Stimulated activated CD8-positive, alpha-beta memory T cell treated with anti-CD3 and anti-CD28 coated beads, Interleukin-4, amount 100 ng/mL, for 24 hours (primary cell): ENCODE measurements around the gene FAT4.

ENCODE experiments used
- DNase-seq: peaks from one replicate; pipeline ENCODE4 v3.0.0-alpha.2; 2020; ENCODE audit warnings: low read depth

The FAT4 gene

GRCh38 chr4:125314676-125315575 lies at the start of gene FAT4:
Gene FAT4 (plus strand): TSS chr4:125314955. CDS start chr4:125316412, 1,457 bp downstream.
- DNase-seq: peak; percentile 25

- no peak for DNase-seq
Measured at GRCh38 chr4:125265846-125266245, 48.9 kb upstream of the FAT4 start.

GRCh38 chr4:125266901-125267604 lies 47.7 kb upstream of the FAT4 start:
- DNase-seq: no peak

- DNase-seq: no peak
Measured at GRCh38 chr4:125267630-125268029, 47.1 kb upstream of the FAT4 start.

- no peak for DNase-seq
Measured at GRCh38 chr4:125268068-125268755, 46.5 kb upstream of the FAT4 start.

- no peak for DNase-seq
Measured at GRCh38 chr4:125276811-125277210, 37.9 kb upstream of the FAT4 start.

GRCh38 chr4:125277790-125278189 lies 37.0 kb upstream of the FAT4 start:
- DNase-seq: no peak

- no peak for DNase-seq
Measured at GRCh38 chr4:125280892-125281403, 33.8 kb upstream of the FAT4 start.

GRCh38 chr4:125283707-125284279 lies 31.0 kb upstream of the FAT4 start:
- DNase-seq: no peak

GRCh38 chr4:125297116-125297515 lies 17.6 kb upstream of the FAT4 start:
- DNase-seq: no peak

- DNase-seq: no peak
Measured at GRCh38 chr4:125303058-125303457, 11.7 kb upstream of the FAT4 start.

- no peak for DNase-seq
Measured at GRCh38 chr4:125303821-125304220, 10.9 kb upstream of the FAT4 start.

- no peak for DNase-seq
Measured at GRCh38 chr4:125306112-125306511, 8.6 kb upstream of the FAT4 start.

- no peak for DNase-seq
Measured at GRCh38 chr4:125306533-125306932, 8.2 kb upstream of the FAT4 start.

- DNase-seq: no peak
Measured at GRCh38 chr4:125311503-125311902, 3.3 kb upstream of the FAT4 start.

GRCh38 chr4:125313497-125313896 lies 1.3 kb upstream of the FAT4 start:
- no peak for DNase-seq

- no peak for DNase-seq
Measured at GRCh38 chr4:125313989-125314667, 627 bp upstream of the FAT4 start.

GRCh38 chr4:125315576-125316400 lies 1.0 kb downstream of the FAT4 start:
- no peak for DNase-seq

- no peak for DNase-seq
Measured at GRCh38 chr4:125316401-125316790, 1.6 kb downstream of the FAT4 start.

GRCh38 chr4:125316791-125317524 lies 2.2 kb downstream of the FAT4 start:
- DNase-seq: no peak
